Stimulated activated CD4-positive, alpha-beta T cell treated with anti-CD3 and anti-CD28 coated beads, Interleukin-1b, Interleukin-23, amount 100 ng/mL, for 1 hour (primary cell): ENCODE data around the gene BMPR1B.
"Not testable (repeated sequence)": the region's sequence is repeated elsewhere in the genome, so short reads cannot be mapped to it uniquely, and the experiment has no call there.

Experiments
- DNase-seq, 2 donors: peaks; one replicate each; pipeline ENCODE4 v3.0.0-alpha.2; 2020; ENCODE audit warnings: low read depth in 2 of 2

Gene BMPR1B

GRCh38 chr4:95091272-95091671, 333.5 kb downstream of the BMPR1B start:
- DNase-seq, result no peak

GRCh38 chr4:95092766-95093165, 335.0 kb downstream of the BMPR1B start:
- no peak for DNase-seq

GRCh38 chr4:95093460-95093859, 335.7 kb downstream of the BMPR1B start:
- no peak for DNase-seq

GRCh38 chr4:95093936-95094929, 336.5 kb downstream of the BMPR1B start:
- DNase-seq, result no peak

GRCh38 chr4:95095348-95095974, 337.7 kb downstream of the BMPR1B start:
- no peak for DNase-seq

GRCh38 chr4:95102162-95102790, 344.5 kb downstream of the BMPR1B start:
- DNase-seq, result no peak

GRCh38 chr4:95105112-95105511, 347.4 kb downstream of the BMPR1B start:
- DNase-seq, result no peak

- no peak for DNase-seq
Observed at GRCh38 chr4:95105983-95106382, 348.2 kb downstream of the BMPR1B start.

GRCh38 chr4:95106408-95106928, 348.7 kb downstream of the BMPR1B start:
- DNase-seq, result no peak

- no peak for DNase-seq
Observed at GRCh38 chr4:95107004-95107403, 349.2 kb downstream of the BMPR1B start.

- DNase-seq, result no peak
Observed at GRCh38 chr4:95107635-95108034, 349.9 kb downstream of the BMPR1B start.

- no peak for DNase-seq
Observed at GRCh38 chr4:95108883-95109421, 351.2 kb downstream of the BMPR1B start.

GRCh38 chr4:95114521-95114920, 356.8 kb downstream of the BMPR1B start:
- no peak for DNase-seq

- no peak for DNase-seq
Observed at GRCh38 chr4:95118497-95118896, 360.7 kb downstream of the BMPR1B start.

- DNase-seq, result no peak
Observed at GRCh38 chr4:95120456-95120855, 362.7 kb downstream of the BMPR1B start.

GRCh38 chr4:95122001-95122400, 364.2 kb downstream of the BMPR1B start:
- DNase-seq, result no peak

GRCh38 chr4:95124906-95125504, 367.2 kb downstream of the BMPR1B start:
- no peak for DNase-seq

- DNase-seq, result no peak
Observed at GRCh38 chr4:95129031-95129430, 371.3 kb downstream of the BMPR1B start.

GRCh38 chr4:95129821-95130311, 372.1 kb downstream of the BMPR1B start:
- no peak for DNase-seq

GRCh38 chr4:95134016-95134415, 376.3 kb downstream of the BMPR1B start:
- DNase-seq, result not testable (repeated sequence)

GRCh38 chr4:95139424-95139823, 381.7 kb downstream of the BMPR1B start:
- DNase-seq, result not testable (repeated sequence)
